GM21737 (cell line): ENCODE data around the gene AP1G2.

Source experiments
- ATAC-seq: cut with Tn5 transposase; IDR thresholded peaks from one replicate; pipeline ENCODE4 v1.9.1; 2021; ENCODE audit warnings: mild to moderate bottlenecking, moderate library complexity; ENCODE audit not compliant: unreplicated experiment

AP1G2 gene

DNA sequence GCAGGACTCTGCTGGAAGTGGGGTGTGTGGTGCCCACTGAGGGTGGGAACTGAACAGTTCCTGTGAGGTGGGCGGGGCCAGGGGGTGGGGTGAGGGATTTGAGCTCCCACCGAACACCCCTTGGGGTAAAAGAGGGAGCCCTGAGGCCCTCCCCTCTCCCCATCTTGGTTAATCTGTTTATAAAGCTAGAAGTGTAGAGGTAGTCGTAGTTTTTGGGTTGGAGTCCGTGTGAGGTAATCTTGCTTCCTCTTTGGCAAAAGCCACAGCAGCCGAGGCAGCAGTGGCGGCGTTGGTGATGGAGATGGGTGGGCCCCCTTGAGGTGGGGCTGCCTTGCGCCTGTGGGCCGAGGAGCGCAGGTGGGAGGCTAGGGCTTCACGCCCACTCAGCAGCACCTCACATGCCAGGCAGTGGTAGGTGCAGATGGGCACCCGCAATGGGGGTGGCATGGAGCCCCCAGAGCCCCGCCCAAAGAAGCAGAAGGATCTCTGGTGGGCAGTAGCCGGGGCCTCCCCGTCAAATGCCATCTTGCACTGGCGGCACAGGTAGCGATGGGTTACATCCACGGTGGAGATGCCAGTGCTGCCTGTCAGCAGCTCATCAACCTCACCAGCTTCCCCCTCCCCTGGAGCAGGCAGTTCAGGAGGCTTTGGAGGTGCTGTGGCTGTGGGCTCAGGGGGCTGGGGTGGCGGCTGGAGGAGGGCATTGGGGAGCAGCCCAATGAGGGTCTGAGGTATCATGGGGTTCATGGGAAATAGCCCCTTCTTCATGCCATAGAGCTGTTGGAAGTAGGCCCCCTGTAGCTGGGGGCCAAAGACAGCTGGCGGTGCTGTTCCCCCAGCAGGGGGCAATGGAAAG lies 45.6 kb downstream of the AP1G2 start:
- no peak for ATAC-seq

DNA sequence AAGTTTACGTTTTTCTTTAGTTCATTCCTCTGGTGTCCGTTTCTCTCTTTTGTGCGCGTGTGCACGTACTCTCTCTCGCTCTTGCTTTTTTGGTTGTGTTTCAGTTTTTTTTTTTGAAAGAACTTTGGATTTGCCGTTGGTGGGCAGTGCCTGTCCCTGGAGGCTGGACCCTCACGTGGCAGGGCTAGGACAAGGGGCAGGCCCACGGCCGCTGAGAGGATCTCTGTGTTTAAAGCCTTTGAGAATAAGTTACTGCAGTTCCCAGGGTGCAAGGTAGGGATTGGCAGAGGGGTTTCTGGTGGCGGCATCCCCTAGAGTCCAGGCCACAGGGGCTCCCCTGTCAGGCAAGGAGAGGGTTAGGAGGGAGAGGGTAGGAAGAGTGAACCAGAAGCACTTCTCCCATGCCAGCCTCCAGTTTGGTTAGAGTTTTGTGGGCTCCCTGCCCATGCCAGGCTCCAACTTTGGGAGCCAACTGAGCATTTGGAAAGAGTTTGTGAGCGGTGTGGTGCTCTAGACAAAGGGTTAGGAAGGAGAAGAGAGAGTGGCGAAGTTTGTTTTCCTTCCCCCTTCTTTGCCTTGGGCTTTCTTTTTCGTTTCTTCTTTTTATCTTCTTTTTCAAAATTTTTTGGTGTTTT lies 46.6 kb downstream of the AP1G2 start:
- no peak for ATAC-seq

DNA sequence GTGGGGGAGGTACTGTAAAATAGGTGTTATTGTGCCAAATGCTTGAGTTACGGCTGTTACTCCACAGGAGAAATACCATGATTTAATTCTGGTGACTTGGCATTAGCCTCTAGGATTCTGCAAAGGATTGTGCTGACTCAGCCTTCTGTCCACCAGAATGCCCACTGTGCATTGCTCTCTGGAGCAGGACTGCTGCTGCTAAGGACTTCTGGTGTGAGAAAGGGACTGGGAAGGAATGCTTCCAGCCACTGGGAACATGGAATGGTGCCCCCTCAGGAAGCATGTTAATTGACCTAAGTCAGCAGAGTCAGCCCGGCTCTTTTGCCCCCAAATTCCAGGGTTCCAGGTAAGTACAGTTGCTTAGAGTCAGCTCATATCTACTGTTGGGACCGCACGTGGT lies 48.9 kb downstream of the AP1G2 start:
- ATAC-seq = no peak

DNA sequence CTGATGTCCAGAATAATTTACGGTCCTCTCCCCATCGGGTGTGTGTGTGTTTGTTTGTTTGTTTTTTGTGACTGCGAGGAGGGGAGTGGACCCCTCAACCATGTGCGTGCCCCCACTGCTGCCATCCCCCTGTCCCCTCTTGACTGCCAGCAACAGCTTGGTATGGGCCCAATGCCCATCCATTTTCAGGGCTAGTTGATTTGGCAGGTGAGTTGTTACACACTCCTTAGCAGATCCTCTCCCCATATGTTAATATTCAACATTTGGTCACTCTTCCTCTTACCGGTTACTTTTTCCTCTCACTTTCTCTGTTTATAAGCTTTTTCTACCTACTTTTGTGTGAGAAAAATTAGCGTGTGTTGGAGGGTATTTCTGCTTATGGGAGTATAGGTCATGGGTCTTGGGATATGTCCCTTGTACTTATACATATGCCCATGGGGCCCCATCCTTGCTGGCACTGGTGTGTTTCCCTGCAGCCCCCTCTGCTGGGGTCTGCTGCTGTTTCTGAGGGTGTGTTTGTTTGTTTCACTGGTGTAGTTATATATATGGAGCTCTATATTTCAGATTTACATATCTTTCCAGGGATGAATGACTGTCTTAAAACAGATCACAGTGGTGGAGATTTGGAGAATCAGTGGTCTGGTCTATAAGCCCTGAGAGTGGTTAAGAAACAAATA lies 49.8 kb downstream of the AP1G2 start:
- ATAC-seq = no peak

DNA sequence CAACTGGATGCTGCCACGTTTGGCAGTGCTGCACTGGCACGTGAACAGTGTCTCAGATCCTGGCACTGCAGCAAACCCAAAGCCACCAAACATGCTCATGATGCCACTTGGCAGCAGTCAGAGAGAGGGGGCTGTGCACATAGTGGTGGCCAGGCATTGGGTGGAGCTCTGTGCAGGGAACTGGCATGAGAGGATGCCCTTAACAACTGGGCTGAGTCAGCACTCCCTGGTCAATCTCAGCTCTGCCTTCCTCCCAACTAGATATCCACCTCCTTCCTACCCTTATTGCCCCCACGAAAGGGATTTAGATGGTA lies 53.0 kb downstream of the AP1G2 start:
- ATAC-seq = no peak

DNA sequence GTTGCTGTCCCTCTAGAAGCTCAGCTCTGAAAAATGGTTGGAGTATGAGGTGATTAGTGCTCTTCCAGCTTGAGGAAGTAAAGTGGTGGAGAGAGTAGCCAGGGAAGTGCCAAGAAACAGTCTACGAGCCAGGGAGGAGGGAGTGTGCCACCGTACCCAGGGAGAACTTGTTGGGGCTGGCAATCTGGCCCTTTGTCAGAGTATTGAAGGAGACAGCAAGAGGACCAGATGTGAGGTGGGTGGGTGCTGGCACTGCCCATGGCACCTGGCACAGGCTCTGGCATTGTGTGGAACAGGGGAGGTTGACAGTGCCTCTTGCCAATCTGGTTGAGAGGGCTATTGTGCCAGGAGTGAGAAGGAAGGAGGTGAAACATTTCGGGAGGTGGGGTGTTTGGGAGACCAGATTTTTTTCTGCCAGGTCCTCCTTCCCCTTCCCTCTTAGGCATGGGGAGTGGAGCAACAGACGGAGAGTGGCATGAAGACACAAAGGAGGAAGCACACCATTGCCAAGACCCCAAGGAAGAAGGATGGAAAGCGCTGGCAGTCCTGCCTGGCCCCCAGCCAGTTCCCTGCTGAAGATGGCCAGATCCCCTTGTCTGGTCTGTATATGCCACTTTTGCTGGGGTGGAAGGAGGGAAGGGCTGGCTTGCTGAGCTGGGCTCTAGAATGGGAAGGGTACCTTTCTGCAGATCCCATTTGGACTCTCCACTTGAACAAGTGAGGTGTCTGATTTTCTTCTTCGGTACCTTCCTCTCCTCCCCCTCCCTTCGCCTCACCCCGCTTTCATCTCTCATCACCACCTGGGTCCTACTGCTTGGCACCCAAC lies 53.6 kb downstream of the AP1G2 start:
- ATAC-seq = no peak

DNA sequence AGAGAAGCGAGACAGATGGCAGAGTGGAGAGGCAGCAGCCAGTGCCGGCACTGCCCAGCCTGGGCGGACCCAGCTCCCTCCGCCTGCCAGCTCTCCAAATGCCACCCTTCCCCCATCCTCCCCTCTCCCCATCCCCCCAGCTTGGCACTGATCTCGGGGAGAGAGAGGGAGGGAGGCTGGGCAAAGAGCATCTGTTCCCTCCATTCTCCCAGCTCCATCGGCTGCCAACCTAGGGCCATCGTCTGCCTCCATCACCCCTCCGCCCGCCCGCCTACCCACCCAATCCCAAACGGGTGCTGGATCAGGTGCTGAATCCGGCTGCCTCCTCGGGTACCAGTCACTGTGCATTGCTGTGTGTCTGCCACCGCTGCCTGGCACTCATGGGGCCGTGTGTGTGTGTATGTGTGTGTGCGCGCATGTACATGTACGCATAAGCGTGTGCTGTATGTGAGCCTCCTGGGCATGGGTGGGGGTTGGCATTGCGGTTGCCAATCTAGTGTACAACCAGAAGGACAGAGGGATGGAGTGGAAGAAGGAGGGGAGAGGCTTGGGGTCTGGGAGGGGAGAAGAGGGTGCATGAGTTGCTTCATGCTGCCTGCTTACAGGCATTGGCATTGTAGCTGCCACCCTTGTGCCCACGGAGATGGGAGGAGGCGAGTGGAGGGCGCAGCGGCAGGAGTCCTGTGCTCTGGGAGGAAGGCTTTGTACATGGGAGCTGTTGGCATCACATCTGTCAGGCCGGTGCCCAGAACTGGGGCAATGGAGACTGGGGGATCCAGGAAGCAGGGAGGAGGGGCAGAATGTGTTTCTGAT lies 54.4 kb downstream of the AP1G2 start:
- no peak for ATAC-seq

DNA sequence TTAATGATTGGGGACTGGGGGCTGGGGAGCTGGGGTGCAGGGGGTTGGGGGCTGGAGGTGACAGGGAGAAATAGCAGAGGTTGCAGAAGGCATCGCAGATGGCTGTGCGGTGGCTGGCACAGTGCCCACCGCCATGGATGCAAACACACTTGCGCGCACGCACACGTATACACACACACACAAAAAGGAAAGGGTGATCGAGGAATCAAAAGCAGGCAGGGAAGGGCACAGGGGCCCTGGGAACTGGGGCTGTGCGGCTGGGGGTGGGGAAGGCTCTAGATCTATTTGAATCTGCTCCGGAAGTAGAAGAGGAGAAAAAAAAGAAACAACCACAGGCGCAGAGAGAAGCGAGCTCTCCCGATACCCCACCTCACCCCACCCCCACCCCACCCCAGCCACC lies 55.4 kb downstream of the AP1G2 start:
- ATAC-seq = no peak
